KOPT-K1 (cell line): ENCODE measurements around the gene SLC17A5.

ENCODE experiments used
- H3K27ac ChIP-seq: fragments of 200-600 bp; sonication (generic); 2 replicates; pipeline ENCODE4 v1.5.1; 2016; ENCODE audit warnings: antibody characterized with exemption, mild to moderate bottlenecking, low read depth, low read length; ENCODE audit not compliant: poor library complexity, severe bottlenecking
- H3K36me3 ChIP-seq: fragments of 200-600 bp; sonication (generic); 2 replicates; pipeline ENCODE4 v1.5.1; 2017; ENCODE audit warnings: antibody characterized with exemption, mild to moderate bottlenecking, low read length, moderate library complexity; ENCODE audit not compliant: insufficient read depth
- H3K9me3 ChIP-seq: fragments of 200-600 bp; sonication (generic); 2 replicates; pipeline ENCODE4 v1.5.1; 2017; ENCODE audit warnings: antibody characterized with exemption, low read length, mild to moderate bottlenecking; ENCODE audit not compliant: insufficient read depth, poor library complexity, severe bottlenecking

Gene SLC17A5

GRCh38 chr6:73679009-73679408 is 25.2 kb upstream of the SLC17A5 start:
- no peaks in the 10 kb centered on the region for H3K36me3 ChIP-seq
- H3K9me3 ChIP-seq = peaks cover 5% of the 10 kb centered on the region
- H3K27ac ChIP-seq = no peak overlapping the region

- no peak overlapping the region for H3K27ac ChIP-seq
- H3K9me3 ChIP-seq = no peaks in the 10 kb centered on the region
- no peaks in the 10 kb centered on the region for H3K36me3 ChIP-seq
Measured at GRCh38 chr6:73675466-73676098, 21.8 kb upstream of the SLC17A5 start.

- Histone ChIP-seq H3K27ac (no peak overlapping the region), H3K36me3 (no peaks in the 10 kb centered on the region), H3K9me3 (no peaks in the 10 kb centered on the region)
Measured at GRCh38 chr6:73671911-73672685, 18.3 kb upstream of the SLC17A5 start.

GRCh38 chr6:73669005-73669404 is 15.2 kb upstream of the SLC17A5 start:
- Histone ChIP-seq H3K36me3 (no peaks in the 10 kb centered on the region), H3K27ac (no peak overlapping the region), H3K9me3 (no peaks in the 10 kb centered on the region)

- Histone ChIP-seq H3K36me3 (no peaks in the 10 kb centered on the region), H3K9me3 (no peaks in the 10 kb centered on the region)
Measured at GRCh38 chr6:73667798-73668197, 14.0 kb upstream of the SLC17A5 start.

GRCh38 chr6:73666393-73666792 is 12.6 kb upstream of the SLC17A5 start:
- Histone ChIP-seq H3K36me3 (no peaks in the 10 kb centered on the region), H3K9me3 (no peaks in the 10 kb centered on the region), H3K27ac (no peak overlapping the region)

More at GRCh38 chr6:73667798-73668197, 14.0 kb upstream of the SLC17A5 start:
- H3K27ac ChIP-seq = no peak overlapping the region

- Histone ChIP-seq H3K9me3 (no peaks in the 10 kb centered on the region), H3K27ac (no peak overlapping the region), H3K36me3 (no peaks in the 10 kb centered on the region)
Measured at GRCh38 chr6:73665686-73666319, 12.0 kb upstream of the SLC17A5 start.

GRCh38 chr6:73664701-73665100 is 10.9 kb upstream of the SLC17A5 start:
- H3K27ac ChIP-seq = no peak overlapping the region
- no peaks in the 10 kb centered on the region for H3K9me3 ChIP-seq
- no peaks in the 10 kb centered on the region for H3K36me3 ChIP-seq

GRCh38 chr6:73657201-73657600 is 3.4 kb upstream of the SLC17A5 start:
- H3K27ac ChIP-seq = no peak overlapping the region
- H3K36me3 ChIP-seq = no peaks in the 10 kb centered on the region
- no peaks in the 10 kb centered on the region for H3K9me3 ChIP-seq

GRCh38 chr6:73656531-73657145 is 2.8 kb upstream of the SLC17A5 start:
- H3K9me3 ChIP-seq = no peaks in the 10 kb centered on the region
- H3K36me3 ChIP-seq = no peaks in the 10 kb centered on the region

GRCh38 chr6:73655341-73655917 is 1.6 kb upstream of the SLC17A5 start:
- Histone ChIP-seq H3K27ac (peak overlapping the region; percentile 86), H3K9me3 (no peaks in the 10 kb centered on the region)

More at GRCh38 chr6:73656531-73657145, 2.8 kb upstream of the SLC17A5 start:
- H3K27ac ChIP-seq = no peak overlapping the region

GRCh38 chr6:73652637-73653570 is 888 bp downstream of the SLC17A5 start:
- peak overlapping the region; percentile 86 for H3K27ac ChIP-seq
- H3K9me3 ChIP-seq = no peaks in the 10 kb centered on the region
- H3K36me3 ChIP-seq = no peaks in the 10 kb centered on the region

More at GRCh38 chr6:73655341-73655917, 1.6 kb upstream of the SLC17A5 start:
- H3K36me3 ChIP-seq = no peaks in the 10 kb centered on the region

- no peaks in the 10 kb centered on the region for H3K36me3 ChIP-seq
- H3K27ac ChIP-seq = no peak overlapping the region
- H3K9me3 ChIP-seq = no peaks in the 10 kb centered on the region
Measured at GRCh38 chr6:73649783-73650182, 4.0 kb downstream of the SLC17A5 start.

- H3K27ac ChIP-seq = no peak overlapping the region
- H3K36me3 ChIP-seq = no peaks in the 10 kb centered on the region
- no peaks in the 10 kb centered on the region for H3K9me3 ChIP-seq
Measured at GRCh38 chr6:73648166-73648565, 5.6 kb downstream of the SLC17A5 start.
